ENCODE measurements around the gene GPR162.

- TF ChIP-seq CTCF (IDR thresholded peaks at IDR 0.05) (no peak), POLR2A (IDR thresholded peaks at IDR 0.05) (no peak)
Measured at GRCh38 chr12:6816598-6816997, 5.0 kb upstream of the GPR162 start.
